IPS-NIHi7 (cell line): Measurements from ENCODE around the gene TTC28.
"Not testable (repeated sequence)": the region's sequence is repeated elsewhere in the genome, so short reads cannot be mapped to it uniquely, and the experiment has no call there.

ENCODE experiments used
- DNase-seq: peaks from one replicate; pipeline ENCODE4 v3.0.0; 2012; ENCODE audit warnings: mixed read lengths; ENCODE audit errors: extremely low spot score

Gene TTC28

GRCh38 chr22:28105988-28106387, 573.7 kb downstream of the TTC28 start:
- DNase-seq, result no peak

GRCh38 chr22:28105413-28105812, 574.2 kb downstream of the TTC28 start:
- no peak for DNase-seq

- DNase-seq, result no peak
These were observed 576.0 kb downstream of the TTC28 start for GRCh38 chr22:28103596-28103995.

- DNase-seq, result no peak
These were observed 577.4 kb downstream of the TTC28 start for GRCh38 chr22:28102151-28102812.

- DNase-seq, result no peak
These were observed 582.0 kb downstream of the TTC28 start for GRCh38 chr22:28097627-28098026.

GRCh38 chr22:28096161-28096560, 583.5 kb downstream of the TTC28 start:
- DNase-seq, result no peak

GRCh38 chr22:28095316-28096095, 584.1 kb downstream of the TTC28 start:
- DNase-seq, result no peak

GRCh38 chr22:28094771-28095170, 584.9 kb downstream of the TTC28 start:
- no peak for DNase-seq

GRCh38 chr22:28093711-28094110, 585.9 kb downstream of the TTC28 start:
- DNase-seq, result no peak

GRCh38 chr22:28091486-28091885, 588.2 kb downstream of the TTC28 start:
- DNase-seq, result no peak

- DNase-seq, result not testable (repeated sequence)
These were observed 590.1 kb downstream of the TTC28 start for GRCh38 chr22:28089541-28089940.

GRCh38 chr22:28077166-28077565, 602.5 kb downstream of the TTC28 start:
- no peak for DNase-seq

- no peak for DNase-seq
These were observed 604.2 kb downstream of the TTC28 start for GRCh38 chr22:28075358-28075981.

- DNase-seq, result no peak
These were observed 605.1 kb downstream of the TTC28 start for GRCh38 chr22:28074526-28074925.

- DNase-seq, result no peak
These were observed 607.6 kb downstream of the TTC28 start for GRCh38 chr22:28072066-28072465.

GRCh38 chr22:28068826-28069225, 610.8 kb downstream of the TTC28 start:
- DNase-seq, result no peak

- DNase-seq, result no peak
These were observed 614.7 kb downstream of the TTC28 start for GRCh38 chr22:28064920-28065319.

GRCh38 chr22:28063656-28064055, 616.0 kb downstream of the TTC28 start:
- no peak for DNase-seq

- DNase-seq, result not testable (repeated sequence)
These were observed 619.0 kb downstream of the TTC28 start for GRCh38 chr22:28060594-28060993.

GRCh38 chr22:28058036-28058435, 621.6 kb downstream of the TTC28 start:
- DNase-seq, result no peak

- no peak for DNase-seq
These were observed 624.8 kb downstream of the TTC28 start for GRCh38 chr22:28054819-28055208.

- no peak for DNase-seq
These were observed 625.5 kb downstream of the TTC28 start for GRCh38 chr22:28053896-28054818.
